ENCODE results near the gene ZC3H14.

- no peak for TF ChIP-seq CTCF (IDR thresholded peaks at IDR 0.05)
- TF ChIP-seq EP300 (IDR thresholded peaks at IDR 0.05): peak in 1 of 4 donors; percentile 16
- no peak for TF ChIP-seq POLR2A (IDR thresholded peaks at IDR 0.05)
- TF ChIP-seq POLR2AphosphoS5 (IDR thresholded peaks at IDR 0.05): no peak
These were observed 50.7 kb downstream of the ZC3H14 start for GRCh38 chr14:88613552-88614010.

Measured in sigmoid colon (tissue), 4 donors.